Coronary artery (tissue), 2 donors: ENCODE data around the gene OAS1.

ENCODE experiments used
- DNase-seq: peaks from one replicate; pipeline ENCODE4 v3.0.0-alpha.2; 2017; ENCODE audit warnings: low spot score
- H3K27ac ChIP-seq, 2 donors: fragments of 200-600 bp; sonication (generic); one replicate each; pipeline ENCODE4 v1.5.1; 2016 to 2019
- H3K4me3 ChIP-seq: fragments of 200-600 bp; sonication (generic); 2 replicates; pipeline ENCODE4 v1.5.1; 2016; ENCODE audit warnings: mild to moderate bottlenecking, moderate library complexity
- CTCF ChIP-seq: fragments of 200-600 bp; sonication (generic); IDR thresholded peaks from one replicate; pipeline ENCODE4 v1.5.1; 2019; ENCODE audit warnings: antibody characterized with exemption

OAS1 gene

DNA sequence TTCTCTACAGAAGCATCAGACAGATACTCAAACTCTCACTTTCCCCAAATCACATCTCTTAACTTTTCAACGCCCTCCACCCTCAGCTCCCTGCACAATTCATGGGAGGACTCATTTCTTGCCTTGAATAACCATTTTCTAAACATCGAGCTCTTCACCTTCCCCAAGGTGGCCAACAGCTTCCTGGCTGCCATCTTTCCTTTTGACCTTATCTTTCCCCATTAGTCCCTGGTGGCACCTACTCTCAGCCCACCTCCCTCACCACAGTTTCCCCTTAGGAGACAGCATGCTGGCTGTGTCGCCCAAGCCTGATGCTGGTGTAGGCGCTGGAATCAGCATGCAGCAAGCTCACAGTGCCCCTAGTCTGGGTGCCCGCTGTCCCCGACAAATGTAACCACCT, 8.4 kb upstream of the OAS1 start:
- Histone ChIP-seq H3K4me3 (no peak overlapping the region), H3K27ac (no peak overlapping the region)
- no peak for DNase-seq
- no peak for TF ChIP-seq CTCF

GRCh38 chr12:112900298-112901145, 6.2 kb upstream of the OAS1 start:
- no peak for DNase-seq
- H3K4me3 ChIP-seq, result no peak overlapping the region
- TF ChIP-seq CTCF, result peak; percentile 25
- H3K27ac ChIP-seq, result no peak overlapping the region

GRCh38 chr12:112901271-112901670, 5.5 kb upstream of the OAS1 start:
- TF ChIP-seq CTCF, result no peak
- Histone ChIP-seq H3K27ac (no peak overlapping the region), H3K4me3 (no peak overlapping the region)
- no peak for DNase-seq

GRCh38 chr12:112904571-112904970, 2.2 kb upstream of the OAS1 start:
- no peak for TF ChIP-seq CTCF
- no peak overlapping the region for H3K4me3 ChIP-seq
- no peak overlapping the region for H3K27ac ChIP-seq
- no peak for DNase-seq

GRCh38 chr12:112905451-112906089, 1.2 kb upstream of the OAS1 start:
- DNase-seq, result no peak
- TF ChIP-seq CTCF, result no peak
- no peak overlapping the region for H3K4me3 ChIP-seq
- peak overlapping the region in 1 of 2 donors; percentile 43 for H3K27ac ChIP-seq

GRCh38 chr12:112907415-112908157, 824 bp downstream of the OAS1 start:
- TF ChIP-seq CTCF, result no peak
- Histone ChIP-seq H3K27ac (peak overlapping the region in 1 of 2 donors; percentile 81), H3K4me3 (peak overlapping the region; percentile 71)
- no peak for DNase-seq
